DLD1 (cell line): ENCODE data around the gene BMERB1.
"Not testable (repeated sequence)": the region's sequence is repeated elsewhere in the genome, so short reads cannot be mapped to it uniquely, and the experiment has no call there.

Experiments used
- in situ Hi-C: cut with HindIII; loops from 2 replicates; pipeline ENCODE4 v1.10.0; 2017; ENCODE audit warnings: low sequenced_read_pairs

The BMERB1 gene

DNA sequence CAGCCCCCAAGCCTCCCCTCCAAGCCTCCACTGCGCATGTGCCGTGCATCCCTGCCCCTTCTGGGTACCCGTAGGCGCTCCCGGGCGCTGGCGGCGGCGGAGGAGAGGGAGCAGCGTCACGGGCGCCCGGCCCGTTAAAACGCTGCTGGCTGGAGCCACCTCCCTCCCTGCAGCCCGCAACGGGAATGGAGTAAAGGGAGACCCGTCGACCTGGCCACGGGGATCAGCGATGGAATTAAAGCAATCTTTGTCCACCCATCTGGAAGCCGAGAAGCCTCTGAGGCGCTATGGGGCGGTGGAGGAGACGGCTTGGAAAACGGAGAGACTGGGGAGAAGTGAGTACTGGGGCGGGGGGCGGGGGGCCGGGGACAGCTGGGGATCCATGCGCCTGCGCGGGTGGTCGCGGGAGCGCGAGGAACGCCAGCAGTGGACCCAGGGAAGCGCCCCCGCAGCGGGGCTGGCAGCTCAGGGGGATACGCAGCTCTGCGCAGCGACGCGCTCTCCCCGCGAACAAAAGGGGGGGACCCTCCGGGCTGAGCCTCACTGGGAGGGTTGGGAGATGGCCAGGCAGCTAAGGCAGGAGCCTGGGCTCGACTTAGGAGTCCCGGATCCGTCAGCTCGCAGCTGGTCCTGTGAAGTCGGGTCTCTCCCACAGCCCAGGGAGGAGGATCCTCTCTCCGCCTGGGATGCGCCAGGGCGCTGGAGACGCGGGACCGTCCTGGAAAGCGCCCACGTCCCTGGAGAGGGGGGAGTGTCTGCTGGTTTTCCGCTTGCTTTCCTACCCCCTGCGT is at the start of gene BMERB1:
Gene BMERB1 (plus strand): TSS at position 164 of the 791 bp plus-strand sequence. CDS start 66 bp downstream, at position 230.
- in situ Hi-C loops = no loop called here

DNA sequence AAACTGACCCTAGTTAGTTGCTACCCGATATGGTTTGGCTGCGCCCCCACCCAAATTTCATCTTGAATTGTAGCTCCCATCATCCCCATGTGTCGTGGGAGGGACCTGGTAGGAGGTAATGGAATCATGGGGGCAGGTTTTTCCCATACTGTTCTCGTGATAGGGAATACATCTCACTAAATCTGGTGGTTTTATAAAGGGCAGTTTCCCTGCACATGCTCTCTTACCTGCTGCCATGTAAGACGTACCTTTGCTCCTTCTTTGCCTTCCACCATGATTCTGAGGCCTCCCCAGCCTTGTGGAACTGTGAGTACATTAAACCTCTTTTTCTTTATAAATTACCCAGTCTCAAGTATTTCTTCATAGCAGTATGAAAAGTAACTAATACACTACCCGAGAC is 46.3 kb upstream of the BMERB1 start:
- in situ Hi-C loops = not testable (repeated sequence)

GRCh38 chr16:15389916-15390315 is 44.5 kb upstream of the BMERB1 start:
- in situ Hi-C loops = not testable (repeated sequence)

DNA sequence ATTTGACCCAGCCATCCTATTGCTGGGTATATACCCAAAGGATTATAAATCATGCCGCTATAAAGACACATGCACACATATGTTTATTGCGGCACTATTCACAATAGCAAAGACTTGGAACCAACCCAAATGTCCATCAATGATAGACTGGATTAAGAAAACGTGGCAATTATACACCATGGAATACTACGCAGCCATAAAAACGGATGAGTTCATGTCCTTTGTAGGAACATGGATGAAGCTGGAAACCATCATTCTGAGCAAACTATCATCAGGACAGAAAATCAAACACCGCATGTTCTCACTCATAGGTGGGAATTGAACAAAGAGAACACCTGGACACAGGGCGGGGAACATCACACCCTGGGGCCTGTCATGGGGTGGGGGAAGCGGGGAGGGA is 41.4 kb upstream of the BMERB1 start:
- in situ Hi-C loops = not testable (repeated sequence)

DNA sequence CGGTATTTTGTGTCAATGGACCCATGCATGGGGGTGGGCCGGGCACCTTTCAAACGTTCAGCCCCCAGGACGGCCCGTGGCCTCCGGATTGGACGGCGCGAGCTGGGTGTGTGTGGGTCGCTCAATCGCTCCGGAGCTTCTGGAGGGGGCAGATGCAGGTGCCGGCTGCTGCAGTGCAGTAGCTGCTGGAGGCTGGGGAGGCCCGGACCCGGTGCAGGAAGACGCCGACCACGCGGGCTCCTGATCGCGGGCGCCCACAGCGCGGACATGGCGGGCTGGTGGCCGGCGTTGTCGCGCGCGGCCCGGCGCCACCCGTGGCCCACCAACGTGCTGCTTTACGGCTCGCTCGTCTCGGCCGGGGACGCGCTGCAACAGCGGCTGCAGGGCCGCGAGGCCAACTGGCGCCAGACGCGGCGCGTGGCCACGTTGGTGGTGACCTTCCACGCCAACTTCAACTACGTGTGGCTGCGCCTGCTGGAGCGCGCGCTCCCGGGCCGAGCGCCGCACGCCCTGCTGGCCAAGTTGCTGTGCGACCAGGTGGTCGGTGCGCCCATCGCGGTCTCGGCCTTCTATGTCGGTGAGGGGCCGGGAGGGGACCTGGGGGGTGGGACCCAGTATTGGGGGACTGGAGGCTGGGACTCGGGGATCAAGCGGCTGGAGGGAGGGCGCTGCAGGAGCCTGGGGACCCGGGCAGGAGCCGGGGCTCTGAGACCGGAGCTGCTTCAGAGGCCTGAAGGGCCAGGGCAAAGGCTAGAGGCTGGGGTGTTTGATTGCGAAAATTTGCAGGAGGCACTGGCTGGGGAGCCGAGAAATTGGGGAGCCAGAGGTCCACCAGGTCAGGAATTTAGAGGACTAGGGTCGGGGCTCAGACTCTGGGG is 38.5 kb upstream of the BMERB1 start, which contains the start of gene MPV17L:
Gene MPV17L (plus strand): TSS at position 124 of the 878 bp plus-strand sequence. CDS start 144 bp downstream, at position 268.
- in situ Hi-C loops = not testable (repeated sequence)

DNA sequence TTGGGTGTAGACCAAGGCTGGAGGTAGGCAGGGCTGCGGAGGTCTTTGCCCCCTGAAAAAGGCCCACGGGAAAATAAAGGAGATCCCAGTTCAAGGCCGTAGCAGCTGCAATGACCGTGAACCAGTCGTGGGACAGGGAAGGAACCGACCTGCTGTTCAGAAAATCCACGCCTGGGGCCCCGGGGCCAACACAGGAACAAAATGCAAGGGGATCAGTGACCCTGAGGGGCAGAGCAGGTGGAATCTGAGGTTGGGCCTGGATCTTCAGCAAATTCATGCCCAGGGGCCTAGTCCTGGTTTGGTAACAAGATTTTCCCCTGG is 37.9 kb upstream of the BMERB1 start:
- in situ Hi-C loops = not testable (repeated sequence)

DNA sequence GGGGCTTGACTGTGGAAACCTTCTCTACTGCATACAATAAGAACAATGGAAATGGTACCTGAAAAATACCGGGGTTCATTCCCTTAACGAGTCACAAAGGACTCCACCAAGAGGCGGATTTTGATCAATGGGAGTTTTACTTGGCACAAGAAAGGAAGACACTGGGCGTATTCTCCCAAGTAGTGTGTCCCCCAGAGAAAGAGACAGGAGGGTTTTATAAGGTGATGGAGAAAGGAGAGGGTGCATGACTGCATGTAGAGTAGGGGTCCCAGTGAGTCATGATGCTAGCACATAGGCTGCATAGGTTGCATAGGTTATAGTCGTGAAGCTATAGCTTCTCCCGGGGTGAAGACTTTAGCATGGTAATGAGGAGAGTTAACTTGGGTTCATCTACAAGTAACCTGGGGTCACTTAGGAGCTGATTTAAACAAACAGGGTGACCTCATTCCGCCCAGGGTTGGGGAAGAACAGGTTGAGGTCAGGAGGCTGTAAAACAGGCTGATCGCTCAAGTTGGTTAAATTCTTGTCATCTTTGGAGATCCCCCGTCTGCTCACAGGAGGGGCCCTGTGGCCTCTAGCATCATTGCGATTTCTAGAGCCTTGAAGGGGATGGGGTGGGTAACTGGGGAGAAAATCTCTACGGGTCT is 37.3 kb upstream of the BMERB1 start:
- in situ Hi-C loops = no loop called here

DNA sequence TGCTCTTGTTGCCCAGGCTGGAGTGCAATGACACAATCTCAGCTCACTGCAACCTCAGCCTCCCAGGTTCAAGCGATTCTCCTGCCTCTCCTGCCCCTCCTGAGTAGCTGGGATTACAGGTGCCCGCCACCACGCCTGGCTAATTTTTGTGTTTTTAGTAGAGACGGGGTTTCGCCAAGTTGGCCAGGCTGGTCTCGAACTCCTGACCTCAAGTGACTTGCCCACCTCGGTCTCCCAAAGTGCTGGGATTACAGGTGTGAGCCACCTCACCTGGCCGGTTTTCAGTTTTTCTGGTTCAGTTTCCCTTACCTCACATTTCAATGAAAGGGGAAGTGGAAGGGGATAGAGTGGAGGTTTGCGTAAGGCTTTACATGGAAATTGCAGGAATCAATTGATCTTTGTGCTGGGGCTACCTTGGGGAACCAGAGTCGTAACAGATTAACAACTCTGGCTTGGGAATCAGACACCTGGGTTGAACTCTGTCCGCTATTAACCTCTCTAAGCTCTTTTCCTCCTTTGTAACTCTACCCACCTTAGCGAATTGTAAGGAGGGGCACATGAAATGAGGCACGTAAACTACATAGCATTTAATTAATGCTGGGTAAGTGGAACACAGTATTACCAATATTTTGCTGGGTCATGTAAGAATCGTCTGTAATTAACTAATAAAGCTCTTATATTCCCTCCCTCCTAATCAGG is 35.6 kb upstream of the BMERB1 start:
- in situ Hi-C loops = no loop called here

DNA sequence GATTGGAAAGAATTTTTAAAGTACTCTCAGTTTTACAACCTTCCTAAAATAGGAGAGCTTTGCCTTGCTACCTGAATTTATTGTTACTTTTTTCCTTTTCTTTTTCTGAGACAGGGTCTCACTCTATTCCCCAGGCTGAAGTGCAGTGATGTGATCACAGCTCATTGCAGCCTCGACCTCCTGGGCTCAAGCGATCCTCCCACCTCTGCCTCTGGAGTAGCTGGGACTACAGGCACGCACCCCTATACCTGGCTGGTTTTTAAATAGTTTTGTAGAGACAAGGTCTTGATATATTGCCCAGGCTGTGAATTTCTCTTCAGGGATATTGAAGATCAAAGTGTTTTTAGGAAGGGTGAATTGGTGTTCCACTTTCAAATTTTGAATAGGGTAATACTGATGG is 35.1 kb upstream of the BMERB1 start:
- in situ Hi-C loops = no loop called here

- in situ Hi-C loops = not testable (repeated sequence)
Measured at GRCh38 chr16:15400314-15400713, 34.1 kb upstream of the BMERB1 start.

GRCh38 chr16:15401972-15402371 is 32.4 kb upstream of the BMERB1 start:
- in situ Hi-C loops = no loop called here

- in situ Hi-C loops = no loop called here
Measured at GRCh38 chr16:15403392-15403995, 30.9 kb upstream of the BMERB1 start.

DNA sequence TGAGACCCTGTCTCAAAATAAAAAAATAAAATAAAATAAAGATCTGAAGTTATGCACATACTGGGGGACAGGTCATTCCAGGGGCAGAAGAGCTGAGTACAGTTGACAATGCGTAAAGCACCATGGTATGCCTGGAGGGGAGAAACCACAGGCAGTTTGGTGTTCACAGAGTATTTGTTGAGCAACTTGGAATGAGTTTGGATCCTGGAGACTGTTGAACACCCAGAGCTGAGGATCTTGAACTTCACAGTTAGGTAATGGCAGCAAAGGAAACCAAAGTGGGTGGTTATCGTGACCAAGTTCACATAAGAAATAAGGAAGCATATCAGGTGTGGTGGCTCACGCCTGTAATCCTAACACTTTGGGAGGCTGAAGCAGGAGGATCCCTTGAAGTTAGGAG is 30.3 kb upstream of the BMERB1 start:
- in situ Hi-C loops = not testable (repeated sequence)

- in situ Hi-C loops = no loop called here
Measured at GRCh38 chr16:15404792-15405191, 29.6 kb upstream of the BMERB1 start.

DNA sequence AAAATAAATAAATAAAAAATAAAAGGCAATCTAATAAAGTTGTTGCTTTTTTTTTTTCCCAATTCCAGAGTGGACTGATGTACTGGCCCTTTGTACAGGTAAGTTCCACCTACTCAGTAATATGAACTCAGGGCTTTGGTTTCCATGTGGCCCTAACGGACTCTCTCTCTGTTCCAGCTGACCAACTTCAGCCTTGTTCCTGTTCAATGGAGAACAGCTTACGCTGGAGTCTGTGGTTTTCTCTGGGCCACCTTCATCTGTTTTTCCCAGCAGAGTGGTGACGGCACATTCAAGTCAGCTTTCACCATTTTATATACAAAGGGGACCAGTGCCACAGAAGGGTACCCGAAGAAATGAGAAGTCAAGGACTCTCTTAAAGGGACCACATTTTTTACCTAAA is 26.6 kb upstream of the BMERB1 start:
- in situ Hi-C loops = not testable (repeated sequence)

- in situ Hi-C loops = not testable (repeated sequence)
Measured at GRCh38 chr16:15409476-15409875, 24.9 kb upstream of the BMERB1 start.

- in situ Hi-C loops = no loop called here
Measured at GRCh38 chr16:15415511-15415985, 18.8 kb upstream of the BMERB1 start.

DNA sequence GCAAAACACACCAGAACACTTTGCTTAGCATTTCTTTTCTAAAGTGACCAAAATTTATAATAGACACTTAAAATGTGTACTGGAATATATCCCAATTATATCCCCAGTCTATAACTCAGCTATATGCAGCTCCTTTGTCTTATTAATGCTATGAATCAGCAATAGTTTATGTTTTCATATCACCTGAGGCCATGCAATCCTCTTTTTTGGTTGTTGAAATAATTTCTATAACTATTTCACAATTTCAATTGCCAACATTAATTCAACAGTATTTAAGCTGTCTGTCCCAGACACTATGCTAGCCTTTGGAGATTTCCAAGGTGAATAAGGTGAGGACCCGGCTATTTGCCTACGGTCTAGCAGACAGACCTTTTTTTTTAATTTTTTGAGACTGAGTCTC is 17.2 kb upstream of the BMERB1 start:
- in situ Hi-C loops = no loop called here

DNA sequence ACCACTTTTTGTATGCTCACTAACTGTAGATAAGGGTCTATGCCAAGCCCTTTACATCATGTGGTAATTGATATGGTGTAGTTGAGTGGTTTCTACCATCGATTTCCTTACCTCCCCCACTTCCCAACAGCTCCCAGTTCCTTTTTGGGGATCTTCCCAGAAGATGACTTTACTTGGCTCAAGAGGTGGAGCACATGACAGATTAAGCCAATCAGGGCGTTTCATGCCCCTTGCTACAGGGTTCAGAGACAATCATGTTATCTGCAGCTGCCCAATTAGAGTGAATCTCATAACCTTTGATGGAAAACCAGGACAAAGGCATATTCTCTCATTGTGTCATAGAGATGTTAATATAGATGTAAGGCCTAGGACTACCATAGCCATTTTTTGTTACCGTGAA is 16.2 kb upstream of the BMERB1 start:
- in situ Hi-C loops = no loop called here

- in situ Hi-C loops = not testable (repeated sequence)
Measured at GRCh38 chr16:15421696-15422095, 12.7 kb upstream of the BMERB1 start.
